Measurements from ENCODE around the gene NT5DC4. TPM values are rescaled to one million over a fixed set of nuclear protein-coding genes. Genes with fewer than 3 reads are reported as not detected.
A peak's percentile ranks its signal among the peaks of the same experiment; 100 is the strongest.

The NT5DC4 gene
- total RNA-seq, 1 experiment from 2014 or later: not detected

- DNase-seq (ENCODE audit: low read depth): no peak
Observed at GRCh38 chr2:112754564-112754963, 33.7 kb downstream of the NT5DC4 start.

- no peak for DNase-seq (ENCODE audit: low read depth)
Observed at GRCh38 chr2:112755444-112755843, 34.6 kb downstream of the NT5DC4 start.

GRCh38 chr2:112756207-112756606, 35.4 kb downstream of the NT5DC4 start:
- DNase-seq (ENCODE audit: low read depth): no peak

GRCh38 chr2:112757265-112757664, 36.4 kb downstream of the NT5DC4 start:
- DNase-seq (ENCODE audit: low read depth): no peak

- DNase-seq (ENCODE audit: low read depth): no peak
Observed at GRCh38 chr2:112758711-112759110, 37.9 kb downstream of the NT5DC4 start.

GRCh38 chr2:112760149-112760548, 39.3 kb downstream of the NT5DC4 start:
- DNase-seq (ENCODE audit: low read depth): no peak

GRCh38 chr2:112762276-112762675, 41.5 kb downstream of the NT5DC4 start:
- DNase-seq (ENCODE audit: low read depth): no peak

- DNase-seq (ENCODE audit: low read depth): peak; percentile 99
Observed at GRCh38 chr2:112764071-112765044, 43.5 kb downstream of the NT5DC4 start, which contains the start of gene CKAP2L. TSS of gene CKAP2L (minus strand) at chr2:112764609. CDS start at chr2:112764598, 11 bp downstream.

- peak; percentile 56 for DNase-seq (ENCODE audit: low read depth)
Observed at GRCh38 chr2:112765251-112765650, 44.4 kb downstream of the NT5DC4 start.

- DNase-seq (ENCODE audit: low read depth): peak; percentile 68
Observed at GRCh38 chr2:112767693-112768330, 47.0 kb downstream of the NT5DC4 start.

- DNase-seq (ENCODE audit: low read depth): peak; percentile 70
Observed at GRCh38 chr2:112768432-112768831, 47.6 kb downstream of the NT5DC4 start.

GRCh38 chr2:112772322-112772721, 51.5 kb downstream of the NT5DC4 start:
- no peak for DNase-seq (ENCODE audit: low read depth)

GRCh38 chr2:112772911-112773475, 52.2 kb downstream of the NT5DC4 start:
- DNase-seq (ENCODE audit: low read depth): no peak

GRCh38 chr2:112773556-112773955, 52.7 kb downstream of the NT5DC4 start:
- no peak for DNase-seq (ENCODE audit: low read depth)

GRCh38 chr2:112774536-112775285, 53.9 kb downstream of the NT5DC4 start:
- no peak for DNase-seq (ENCODE audit: low read depth)

- no peak for DNase-seq (ENCODE audit: low read depth)
Observed at GRCh38 chr2:112776113-112776512, 55.3 kb downstream of the NT5DC4 start.

GRCh38 chr2:112777036-112777435, 56.2 kb downstream of the NT5DC4 start:
- peak; percentile 30 for DNase-seq (ENCODE audit: low read depth)

GRCh38 chr2:112779598-112779997, 58.8 kb downstream of the NT5DC4 start:
- no peak for DNase-seq (ENCODE audit: low read depth)

GRCh38 chr2:112782234-112782799, 61.5 kb downstream of the NT5DC4 start:
- no peak for DNase-seq (ENCODE audit: low read depth)

- no peak for DNase-seq (ENCODE audit: low read depth)
Observed at GRCh38 chr2:112783187-112783714, 62.4 kb downstream of the NT5DC4 start.
